ENCODE data around the gene ZNF821.
"Not testable (repeated sequence)": the region's sequence is repeated elsewhere in the genome, so short reads cannot be mapped to it uniquely, and the experiment has no call there.

ZNF821 gene

DNA sequence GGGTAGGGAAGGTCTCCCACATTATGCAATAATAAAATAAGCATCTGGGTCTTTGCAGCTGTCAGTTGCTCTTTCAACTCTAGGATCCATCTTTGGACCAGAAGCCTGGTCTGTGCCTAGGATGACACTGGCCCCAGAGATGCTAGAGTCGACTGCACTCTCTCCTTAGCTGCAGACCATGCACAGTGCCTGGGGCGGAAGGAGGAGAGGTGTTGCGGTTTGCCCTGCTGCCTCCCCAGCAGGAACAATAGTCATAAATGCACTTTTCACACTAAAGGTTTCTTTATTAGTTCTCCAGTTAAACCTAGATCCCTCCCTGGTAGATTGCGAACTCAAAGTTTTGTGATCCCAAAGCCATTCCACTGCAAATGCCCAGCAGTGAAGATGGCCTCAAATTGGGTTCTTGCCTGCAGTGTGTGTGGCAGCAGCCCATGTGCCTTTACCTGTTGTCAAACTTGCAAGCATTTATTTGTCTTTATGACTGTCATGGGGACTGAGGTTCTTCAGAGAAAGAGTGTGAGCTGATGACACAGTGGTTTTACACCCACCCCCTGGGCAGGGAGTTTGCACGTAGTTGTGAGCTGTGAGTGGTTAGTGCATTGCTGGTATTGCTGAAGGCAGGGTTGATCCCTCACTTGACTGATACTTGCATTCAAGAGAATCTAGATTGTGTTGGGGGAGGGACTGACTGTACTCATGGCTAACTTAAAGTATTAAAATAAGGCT is 27.9 kb downstream of the ZNF821 start:
- DNase-seq, result no peak

DNA sequence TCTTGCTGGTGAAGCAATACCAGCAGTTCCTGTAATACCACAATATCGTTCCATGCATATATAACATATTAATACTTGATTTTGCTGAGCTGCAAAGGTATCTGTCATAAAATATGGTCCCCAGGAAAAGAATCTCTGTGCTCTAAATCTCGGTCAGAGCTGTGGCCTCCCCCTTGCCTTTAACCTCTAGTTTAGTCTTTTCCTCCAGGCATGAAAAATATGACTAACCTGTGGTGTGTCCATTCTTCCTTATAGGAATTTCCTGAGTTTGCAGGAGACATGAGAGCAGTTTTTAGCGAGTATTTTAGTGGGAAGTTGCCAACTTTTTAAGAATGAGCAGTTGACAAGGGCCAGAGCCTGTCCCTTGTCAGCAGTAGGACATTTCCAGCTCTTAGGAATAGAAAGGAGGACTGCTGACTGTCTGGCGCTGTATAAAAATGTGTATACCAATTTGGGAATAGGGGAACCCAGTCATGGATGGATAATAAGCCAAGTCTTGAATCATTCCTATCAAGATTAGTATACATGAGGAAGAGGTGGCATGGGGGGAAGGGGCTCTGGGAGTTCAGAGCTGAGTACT is 29.5 kb downstream of the ZNF821 start:
- DNase-seq, result no peak

DNA sequence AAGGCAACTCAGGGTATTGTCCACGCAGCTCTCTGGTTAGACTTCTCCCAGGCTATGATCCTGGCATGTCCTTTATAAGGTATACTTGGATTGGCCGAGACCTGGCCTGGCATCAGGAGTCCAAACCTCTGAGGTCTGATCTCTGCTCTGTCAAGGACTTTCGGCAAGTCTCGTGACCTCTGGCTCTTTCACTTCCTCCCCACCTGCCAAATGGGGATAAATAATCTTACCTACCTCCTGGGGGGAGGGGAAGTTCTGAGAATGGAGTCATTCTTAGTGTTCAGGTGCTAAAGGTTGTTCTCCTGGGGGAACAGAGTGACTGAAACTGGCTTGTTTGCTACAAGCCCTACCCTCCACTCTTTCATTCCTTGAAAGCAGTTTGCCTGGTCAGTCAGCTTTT is 30.6 kb downstream of the ZNF821 start:
- DNase-seq, result no peak

DNA sequence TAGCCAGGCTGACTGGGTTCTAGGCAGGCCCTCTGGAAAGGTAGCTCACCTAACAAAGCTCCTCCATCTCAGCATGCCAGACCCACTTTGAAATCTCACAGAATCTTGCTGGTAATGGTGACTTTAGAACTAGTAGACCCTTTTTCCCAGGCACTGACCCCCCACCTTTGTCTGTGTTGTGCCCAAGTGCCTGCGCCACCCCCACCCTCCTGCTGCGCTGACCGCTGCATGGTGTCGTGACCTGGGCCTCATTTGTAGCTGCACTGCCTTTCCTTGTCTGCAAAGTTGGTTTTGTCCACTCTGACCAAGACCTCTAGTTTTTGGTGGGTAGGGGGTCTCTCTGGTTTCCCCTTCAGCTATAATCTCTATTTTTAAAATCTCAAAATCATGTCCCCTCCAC is 31.4 kb downstream of the ZNF821 start:
- DNase-seq, result no peak

DNA sequence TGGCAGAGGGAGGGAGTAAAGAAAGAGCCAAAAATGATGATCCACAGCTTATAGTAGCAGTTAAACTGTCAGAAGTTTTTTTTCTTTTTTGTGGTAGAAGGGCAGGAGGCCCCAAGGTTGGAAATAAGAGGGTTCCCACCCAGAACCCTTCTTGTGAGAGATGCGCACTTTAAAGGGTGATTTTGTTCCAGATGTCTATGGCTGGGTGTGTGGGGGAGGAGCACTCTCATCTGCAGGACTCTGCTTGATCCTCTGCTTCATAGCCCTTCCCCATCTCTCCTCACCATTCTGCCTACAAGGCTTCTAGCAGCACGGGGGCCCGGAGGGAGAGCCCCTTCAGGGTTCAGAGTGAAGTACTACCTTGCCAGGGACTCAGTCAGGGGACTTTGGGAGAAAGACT is 31.8 kb downstream of the ZNF821 start:
- no peak for DNase-seq

DNA sequence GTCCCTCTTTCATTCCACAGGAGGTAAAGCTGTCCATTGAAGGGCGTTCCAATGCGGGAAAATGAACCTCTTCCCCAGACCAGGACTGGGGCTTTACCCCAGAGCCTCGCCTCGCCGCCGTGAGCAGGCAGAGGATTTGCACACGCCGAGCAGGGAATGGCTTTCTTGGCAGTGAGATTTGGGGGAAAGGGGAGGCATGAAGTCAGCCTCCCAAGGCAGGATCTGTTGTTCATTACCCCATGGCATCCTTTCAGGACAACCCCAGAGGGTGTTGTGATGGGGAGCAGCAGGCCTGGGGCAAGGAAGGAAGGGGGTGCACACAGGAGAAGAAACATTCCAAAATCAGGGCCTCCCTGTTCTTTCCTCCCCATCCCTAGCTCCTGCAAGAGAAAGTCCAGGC is 32.2 kb downstream of the ZNF821 start:
- DNase-seq, result no peak

DNA sequence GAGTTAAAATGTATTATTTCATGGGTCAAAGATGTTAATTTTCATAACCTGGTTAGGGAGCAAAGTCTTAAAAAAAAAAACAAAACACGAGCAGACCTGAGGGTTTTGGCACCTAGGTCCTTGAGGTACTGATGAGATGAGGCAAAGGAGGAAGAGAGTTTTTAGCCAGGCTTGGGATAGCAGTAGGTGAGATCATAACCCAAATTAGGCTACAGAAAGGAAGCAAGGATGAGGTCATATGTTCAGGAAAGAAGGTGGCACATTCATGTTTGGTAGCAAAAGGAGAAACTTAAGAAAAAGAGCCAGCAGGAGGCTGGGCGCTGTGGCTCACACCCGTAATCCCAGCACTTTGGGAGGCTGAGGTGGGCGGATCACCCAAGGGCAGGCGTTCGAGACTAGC is 35.4 kb downstream of the ZNF821 start:
- no peak for DNase-seq

DNA sequence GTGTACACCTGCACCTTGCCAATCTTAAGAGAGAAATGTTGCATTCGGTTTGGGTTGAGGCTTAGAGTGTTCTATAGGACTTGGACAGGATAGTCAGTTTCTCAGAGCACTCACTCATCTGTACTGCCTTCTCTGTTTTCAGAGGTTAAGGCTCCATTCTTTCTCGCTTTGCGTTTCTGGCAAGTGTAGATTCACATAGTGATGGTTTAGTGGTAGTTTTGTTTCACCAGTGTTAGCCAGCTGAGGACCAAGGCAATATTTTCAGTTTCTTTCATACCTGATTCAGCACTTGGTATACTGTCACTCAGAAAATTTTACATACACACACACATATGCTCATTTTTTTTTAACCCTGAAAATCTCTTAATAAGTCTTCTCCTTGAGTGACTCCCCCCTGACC is 36.9 kb downstream of the ZNF821 start:
- no peak for DNase-seq

DNA sequence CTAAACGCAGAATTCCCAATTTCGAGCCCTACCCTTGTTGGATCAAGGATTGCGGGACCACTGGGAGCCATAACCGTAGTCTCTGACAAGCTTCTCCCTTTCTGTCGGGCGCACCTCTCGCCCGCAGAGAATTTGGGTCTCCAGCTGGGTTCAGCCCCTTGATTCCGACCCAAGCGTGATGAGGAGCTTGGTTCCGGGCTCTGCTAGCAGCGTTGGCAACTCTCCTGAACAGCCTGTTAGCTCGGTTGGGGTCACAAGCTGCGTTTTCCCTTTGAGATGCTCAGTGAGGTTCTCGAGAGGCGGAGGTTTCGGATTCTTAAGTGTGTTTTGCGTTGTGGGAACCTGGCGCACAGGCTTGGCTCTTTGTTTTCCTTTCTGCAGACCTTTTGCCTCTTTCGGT is 37.6 kb downstream of the ZNF821 start:
- DNase-seq, result no peak

DNA sequence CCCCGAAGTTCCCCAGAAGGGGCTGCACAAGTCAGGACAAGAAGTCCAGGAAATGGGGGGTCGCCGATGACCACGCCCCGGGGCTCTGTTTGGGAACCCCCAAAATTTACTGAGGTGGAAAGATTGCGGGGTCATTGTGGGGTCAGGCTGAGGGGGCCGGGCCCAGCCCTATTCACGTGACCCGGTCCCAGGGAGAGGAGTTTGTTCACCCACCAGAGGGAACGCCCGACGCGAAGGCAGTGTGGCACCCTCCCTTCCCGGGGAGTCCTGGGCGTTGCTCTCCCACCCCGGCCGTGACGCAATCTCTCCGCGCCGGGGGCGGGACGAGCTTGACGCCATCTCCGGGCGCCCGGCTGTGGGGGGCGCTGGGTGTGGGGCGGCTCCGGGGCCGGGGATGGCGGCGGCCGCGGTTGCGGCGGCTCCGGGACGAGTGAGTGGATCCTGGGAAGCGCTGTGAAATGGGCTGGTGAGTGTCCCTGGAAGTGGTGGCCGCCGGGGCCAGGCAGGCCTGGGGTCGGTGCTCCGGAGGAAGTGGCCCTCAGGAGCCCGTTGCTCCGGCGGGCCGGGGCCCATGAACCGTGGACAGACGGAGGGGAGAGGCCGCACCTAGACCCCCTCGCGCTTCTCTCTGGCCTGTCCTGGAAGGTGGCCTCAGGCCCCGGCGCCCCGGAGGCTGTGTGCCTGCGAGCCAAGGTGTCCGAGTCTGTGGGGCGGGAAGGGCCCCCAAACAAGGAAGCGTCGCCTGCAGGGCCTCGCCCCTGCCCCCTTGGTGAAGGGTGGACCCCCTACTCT is 38.1 kb downstream of the ZNF821 start, which contains the start of gene ATXN1L:
Gene ATXN1L, plus strand, starts transcription at position 338 of the 792 bp plus-strand sequence. CDS start 3,765 bp downstream, outside the sequence.
- peak; percentile 91 for DNase-seq

DNA sequence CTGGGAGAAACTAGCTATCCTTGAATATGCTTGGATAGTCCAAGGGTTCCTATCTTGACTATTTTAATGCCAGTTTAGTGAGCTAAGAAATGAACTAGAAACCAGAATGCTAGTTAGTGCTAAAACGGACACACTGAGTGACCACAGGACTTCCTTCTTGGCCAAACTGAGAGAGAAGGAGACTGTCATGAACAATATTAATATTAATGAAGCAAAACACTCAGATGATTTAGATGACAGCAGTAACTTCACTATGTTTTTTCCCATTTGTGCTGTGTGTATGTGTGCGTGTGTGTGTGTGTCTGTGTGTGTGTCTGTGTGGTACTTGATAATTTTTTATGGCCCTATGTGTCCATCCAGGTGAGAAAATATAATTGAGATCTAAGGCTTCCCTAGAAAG is 40.4 kb downstream of the ZNF821 start:
- no peak for DNase-seq

DNA sequence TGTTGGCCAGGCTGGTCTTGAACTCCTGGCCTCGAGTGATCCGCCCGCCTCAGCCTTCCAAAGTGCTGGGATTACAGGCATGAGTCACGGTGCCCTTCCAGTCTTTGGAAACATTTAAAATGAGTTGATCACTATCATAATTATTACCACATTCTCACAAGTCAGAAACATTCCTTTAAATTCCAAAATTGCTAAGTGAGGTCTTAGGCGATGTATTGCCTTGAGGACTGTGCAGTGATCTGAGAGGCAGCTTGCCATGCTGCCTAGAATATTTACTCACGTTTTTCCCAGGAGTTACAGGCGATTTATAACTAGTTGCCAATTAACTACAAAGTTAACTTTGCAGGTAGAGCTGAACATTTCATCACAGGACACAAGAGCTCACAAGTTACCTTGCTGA is 43.9 kb downstream of the ZNF821 start:
- no peak for DNase-seq

DNA sequence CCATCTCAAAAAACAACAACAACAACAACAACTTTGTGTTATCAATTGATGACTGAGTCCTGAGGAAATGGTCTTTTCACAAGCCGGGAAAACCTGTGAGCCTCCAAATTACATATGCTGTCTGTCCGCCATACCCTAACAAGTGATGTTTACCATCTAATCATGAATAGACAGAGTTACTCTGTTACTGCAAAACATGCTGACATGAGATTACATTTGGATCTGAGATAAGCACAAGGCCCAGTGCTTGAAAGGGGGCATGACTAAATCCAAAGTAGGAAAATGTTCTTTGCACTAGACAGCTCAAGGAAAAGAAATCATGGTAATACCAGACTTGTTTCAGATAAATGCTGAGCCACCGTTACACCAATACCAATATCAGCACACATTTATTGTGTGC is 46.8 kb downstream of the ZNF821 start:
- no peak for DNase-seq

DNA sequence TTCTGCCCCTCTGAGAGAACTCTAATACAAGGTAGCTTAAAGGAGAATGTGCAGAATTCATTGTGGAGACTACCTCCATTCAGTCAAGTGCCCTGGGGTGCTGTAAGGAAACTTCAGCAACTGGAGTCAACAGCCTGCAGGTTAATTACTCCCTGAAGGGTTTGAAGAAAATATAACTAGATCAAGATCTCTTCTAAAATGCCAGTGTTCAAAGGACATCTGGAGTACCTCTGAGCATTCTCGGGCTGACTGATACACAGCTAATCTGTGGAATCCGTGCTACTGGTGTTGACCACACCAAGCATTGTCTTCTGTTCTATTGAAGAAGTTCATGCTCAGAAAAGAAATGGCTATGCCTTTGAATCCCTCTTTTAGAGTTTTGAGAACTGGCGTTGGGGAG is 49.7 kb downstream of the ZNF821 start:
- DNase-seq, result no peak

DNA sequence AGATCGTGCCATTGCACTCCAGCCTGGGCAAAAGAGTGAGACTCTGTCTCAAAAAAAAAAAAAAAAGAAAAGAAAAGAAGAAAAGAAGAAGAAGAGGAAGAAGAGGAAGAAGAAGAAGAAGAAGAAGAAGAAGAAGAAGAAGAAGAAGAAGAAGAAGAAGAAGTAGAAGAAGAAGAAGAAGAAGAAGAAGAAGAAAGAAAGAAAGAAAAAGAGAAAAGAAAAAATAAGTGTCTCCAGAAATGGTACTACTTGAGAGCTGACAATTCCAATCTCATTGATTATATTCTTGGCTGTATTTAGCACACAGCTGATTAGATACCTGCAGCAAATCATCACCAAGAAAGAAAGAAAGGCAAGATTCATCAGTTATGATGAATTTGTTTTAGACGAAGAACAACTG is 51.9 kb downstream of the ZNF821 start:
- DNase-seq, result not testable (repeated sequence)

DNA sequence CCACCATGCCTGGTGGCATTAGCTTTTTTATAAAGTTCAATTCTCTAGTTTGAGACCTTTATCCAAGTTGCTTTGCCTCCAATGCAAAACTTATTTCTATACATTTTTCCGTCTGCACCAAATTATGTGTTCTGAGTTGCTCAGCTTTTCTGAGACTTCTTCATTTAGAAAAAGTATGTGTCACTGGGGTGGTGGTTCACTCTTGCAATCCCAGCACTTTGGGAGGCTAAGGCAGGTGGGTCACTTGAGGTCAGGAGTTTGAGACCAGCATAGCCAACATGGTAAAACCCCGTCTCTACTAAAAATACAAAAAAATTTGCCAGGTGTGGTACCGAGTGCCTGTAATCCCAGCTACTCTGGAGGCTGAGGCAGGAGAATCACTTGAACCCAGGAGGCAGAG is 52.3 kb downstream of the ZNF821 start:
- not testable (repeated sequence) for DNase-seq

DNA sequence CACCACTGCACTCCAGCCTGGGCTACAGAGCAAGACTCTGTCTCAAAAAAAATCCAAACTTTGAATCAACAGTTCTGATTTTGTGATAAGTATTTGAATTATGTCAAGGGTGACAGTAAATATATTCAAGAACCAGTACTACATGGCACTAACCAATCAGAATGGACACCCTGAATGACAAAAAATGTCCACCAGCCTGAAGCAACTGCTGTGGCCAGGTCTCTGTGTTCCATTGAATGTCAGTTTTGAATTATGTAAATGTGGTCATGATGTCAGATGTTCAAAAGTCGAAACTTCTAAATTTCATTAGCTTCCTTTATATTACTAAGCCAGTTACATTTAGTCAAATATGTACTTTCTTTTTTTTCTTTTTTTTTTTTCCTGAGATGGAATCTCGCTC is 53.6 kb downstream of the ZNF821 start:
- no peak for DNase-seq

DNA sequence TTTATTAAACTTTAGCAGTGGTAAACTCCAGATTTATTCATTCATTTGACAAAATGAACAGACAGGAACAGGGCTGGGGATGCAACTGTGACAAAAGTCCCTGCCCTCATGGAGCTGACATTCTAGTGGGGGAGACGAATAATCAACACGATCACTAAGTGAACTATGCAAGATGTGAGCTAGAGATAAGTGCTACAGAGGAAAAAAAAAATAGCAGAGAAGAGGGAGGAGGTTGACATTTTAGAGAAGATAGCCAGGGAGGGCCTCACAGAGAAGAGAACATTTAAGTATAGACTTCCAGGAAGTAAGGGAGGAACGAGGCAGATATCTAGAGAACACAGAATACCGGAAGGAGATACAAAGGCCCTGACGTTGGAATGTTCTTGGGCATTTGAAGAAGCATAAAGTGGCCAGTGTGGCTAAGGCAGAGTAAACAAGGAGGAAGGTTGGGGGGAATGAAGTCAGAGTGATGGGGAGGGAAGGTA is 57.4 kb downstream of the ZNF821 start:
- no peak for DNase-seq

DNA sequence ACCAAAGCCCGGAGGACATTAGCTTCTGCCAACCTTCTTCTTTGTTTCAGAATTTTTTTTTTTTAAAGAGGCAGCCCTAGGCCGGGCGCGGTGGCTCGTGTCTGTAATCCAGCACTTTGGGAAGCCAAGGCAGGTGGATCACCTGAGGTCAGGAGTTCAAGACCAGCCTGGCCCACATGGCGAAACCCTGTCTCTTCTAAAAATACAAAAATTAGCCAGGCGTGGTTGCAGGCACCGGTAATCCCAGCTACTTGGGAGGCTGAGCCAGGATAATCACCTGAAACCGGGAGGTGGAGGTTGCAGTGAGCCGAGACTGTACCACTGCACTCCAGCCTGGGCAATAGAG is 66.9 kb downstream of the ZNF821 start:
- not testable (repeated sequence) for DNase-seq

DNA sequence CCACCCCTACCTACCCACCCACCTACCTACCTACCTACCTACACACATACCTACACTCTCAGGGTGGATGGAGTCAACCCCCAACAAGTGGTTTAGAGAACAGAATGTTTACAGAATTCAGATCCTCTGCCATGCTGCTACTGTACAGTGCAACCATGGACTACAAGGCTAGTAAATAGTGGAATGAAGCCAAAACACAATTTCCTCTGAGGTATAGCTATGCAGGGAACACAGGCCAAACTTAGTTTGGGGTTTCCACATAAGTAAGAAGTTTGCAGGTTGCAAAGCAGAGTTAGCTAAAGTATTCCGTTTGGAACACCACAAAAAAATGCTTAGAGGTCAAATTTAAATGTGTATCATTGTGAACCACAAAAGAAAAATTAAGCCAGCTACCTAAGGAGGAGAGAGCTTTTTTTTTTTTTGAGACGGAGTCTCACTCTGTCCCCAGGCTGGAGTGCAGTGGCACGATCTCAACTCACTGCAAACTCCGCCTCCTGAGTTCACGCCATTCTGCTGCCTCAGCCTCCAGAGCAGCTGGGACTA is 72.7 kb downstream of the ZNF821 start:
- no peak for DNase-seq

DNA sequence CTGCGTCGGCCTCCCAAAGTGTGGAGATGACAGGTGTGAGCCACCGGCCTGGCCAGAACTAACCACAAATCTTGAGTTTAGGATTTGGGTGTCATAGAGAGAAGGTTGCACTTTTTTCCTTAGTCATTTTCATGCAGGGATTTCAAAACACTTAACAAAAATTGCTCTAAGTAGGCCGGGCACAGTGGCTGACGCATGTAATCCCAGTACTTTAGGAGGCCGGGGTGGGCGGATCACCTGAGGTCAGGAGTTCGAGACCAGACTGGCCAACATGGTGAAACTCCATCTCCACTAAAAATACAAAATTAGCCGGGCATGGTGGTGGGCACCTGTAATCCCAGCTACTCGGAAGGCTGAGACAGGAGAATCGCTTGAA is 73.8 kb downstream of the ZNF821 start:
- not testable (repeated sequence) for DNase-seq

Measured in activated naive CD4-positive, alpha-beta T cell treated with anti-CD3 and anti-CD28 coated beads, Interleukin-2, amount 50 U/mL, for 16 hours (primary cell).